IMR-90 (cell line): ENCODE data around the gene SMIM41. TPM values are rescaled to one million over a fixed set of nuclear protein-coding genes. Genes with fewer than 3 reads are reported as not detected.

ENCODE experiments used
- BHLHE40 ChIP-seq: fragments of 150-350 bp; IDR thresholded peaks from 2 replicates; pipeline ENCODE4 v1.6.1; 2016; ENCODE audit warnings: mild to moderate bottlenecking, low read depth, low read length
- POLR2A ChIP-seq: IDR thresholded peaks from 2 replicates; pipeline ENCODE4 v1.6.1; 2012; ENCODE audit warnings: mild to moderate bottlenecking, low read depth, low read length
- RAD21 ChIP-seq: IDR thresholded peaks from 2 replicates; pipeline ENCODE4 v1.6.1; 2012; ENCODE audit warnings: low read length, improper control_type of control experiment
- USF2 ChIP-seq: fragments of 150-350 bp; IDR thresholded peaks from 2 replicates; pipeline ENCODE4 v1.6.1; 2017; ENCODE audit warnings: mild to moderate bottlenecking, antibody characterized with exemption, low read length, low read depth
- polyA plus RNA-seq, 3 experiments: library from polyadenylated mRNA; depleted of rRNA; stranded (reverse); fragments of >200 nt; gene quantifications; 2 replicates each; pipeline ENCODE4 v1.2.3, GENCODE V29; 2012; ENCODE audit warnings: low replicate concordance in 1 of 3
- total RNA-seq: library from RNA; depleted of rRNA; stranded (reverse); fragments of >200 nt; gene quantifications from 2 replicates; pipeline ENCODE4 v1.2.3, GENCODE V29; 2012

SMIM41 gene
- total and polyA plus RNA-seq, 2 of the 4 experiments (the other 2 are of a cell fraction): not detected

DNA sequence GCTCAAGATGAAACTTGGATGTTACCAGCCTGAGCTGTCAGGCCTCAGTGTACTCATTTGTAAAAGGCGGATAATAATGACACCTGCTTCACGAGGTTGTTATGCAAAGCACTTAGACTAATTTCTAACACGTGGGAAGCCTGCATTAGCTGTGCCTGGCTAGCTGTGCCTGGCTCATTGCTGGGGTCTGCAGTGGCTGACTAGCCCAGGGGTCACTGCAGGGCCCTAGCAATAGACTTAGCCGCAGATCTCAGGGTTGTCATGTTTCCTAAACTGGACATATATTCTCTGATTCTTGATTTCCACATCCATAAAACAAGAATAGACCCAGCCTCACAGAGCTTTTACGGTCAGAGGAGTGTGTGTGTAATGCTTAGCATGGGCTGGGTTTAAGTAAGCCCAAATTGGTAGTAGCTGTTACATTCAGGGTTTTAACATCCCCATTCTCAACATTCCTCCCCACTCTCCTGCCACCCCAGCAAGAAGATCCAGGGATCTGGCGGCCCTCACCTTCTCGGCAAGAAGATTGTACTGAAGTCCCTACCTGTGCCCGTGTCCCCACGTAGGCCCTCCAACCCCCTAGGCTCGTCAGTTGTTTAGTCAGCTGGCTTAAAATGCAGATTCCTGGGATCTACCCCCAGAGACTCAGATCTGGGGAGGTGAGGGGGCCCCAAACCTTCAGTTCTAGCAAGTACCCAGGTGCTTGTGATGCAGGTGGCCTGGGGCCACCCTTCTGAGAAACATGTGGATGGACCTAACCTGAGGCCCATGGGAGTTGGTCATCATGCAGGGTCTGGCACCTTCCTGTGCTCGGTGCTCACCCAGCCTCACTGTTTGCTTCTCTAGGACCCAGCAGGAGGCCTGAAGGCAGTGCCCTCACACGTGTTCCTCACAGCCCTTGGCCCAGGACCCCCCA, 19.7 kb upstream of the SMIM41 start (continued):
- TF ChIP-seq USF2 (peak; percentile 50), POLR2A (peak; percentile 96), BHLHE40 (peak; percentile 42; the same call in 1 of the 2 replicates), RAD21 (no peak)
